SHP77 treated with DMSO at 0.1 percent for 48 hours (cell line): Measurements from ENCODE around the gene COMMD10.

ENCODE experiments used
- DNase-seq: peaks from one replicate; lab custom pipeline; 2025; lab: John Stamatoyannopoulos, UW

Gene COMMD10

DNA sequence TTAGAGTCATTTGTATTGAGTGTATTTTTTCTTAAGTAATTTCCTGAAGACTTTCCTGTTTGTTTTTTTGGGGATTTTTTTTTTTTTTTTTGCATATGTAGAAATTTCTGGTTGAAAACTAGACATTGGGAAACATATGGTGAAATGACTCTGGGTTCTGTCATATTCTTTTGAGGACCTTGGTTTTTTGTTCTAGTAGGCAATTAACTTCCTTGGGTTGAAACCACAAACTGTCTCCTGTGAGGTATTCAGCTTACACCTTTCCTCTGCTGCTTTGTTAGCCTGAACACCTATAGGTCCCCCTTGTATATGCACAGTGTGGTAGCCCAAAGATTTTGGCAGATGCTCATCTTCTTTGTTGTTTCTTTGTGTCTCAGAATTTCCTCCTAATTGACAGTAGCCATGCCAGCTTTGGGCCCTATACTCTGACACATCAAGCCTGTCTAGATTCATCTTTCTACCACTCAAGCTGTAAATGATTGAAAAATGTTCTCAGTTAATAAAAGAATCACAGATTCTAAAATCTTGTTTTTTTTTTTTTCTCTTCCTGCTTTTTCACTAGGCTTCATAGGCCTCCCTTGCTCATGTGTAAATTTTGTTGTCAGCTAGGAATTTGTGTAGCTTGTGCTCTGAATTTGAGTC is 140.6 kb downstream of the COMMD10 start:
- DNase-seq: no peak

DNA sequence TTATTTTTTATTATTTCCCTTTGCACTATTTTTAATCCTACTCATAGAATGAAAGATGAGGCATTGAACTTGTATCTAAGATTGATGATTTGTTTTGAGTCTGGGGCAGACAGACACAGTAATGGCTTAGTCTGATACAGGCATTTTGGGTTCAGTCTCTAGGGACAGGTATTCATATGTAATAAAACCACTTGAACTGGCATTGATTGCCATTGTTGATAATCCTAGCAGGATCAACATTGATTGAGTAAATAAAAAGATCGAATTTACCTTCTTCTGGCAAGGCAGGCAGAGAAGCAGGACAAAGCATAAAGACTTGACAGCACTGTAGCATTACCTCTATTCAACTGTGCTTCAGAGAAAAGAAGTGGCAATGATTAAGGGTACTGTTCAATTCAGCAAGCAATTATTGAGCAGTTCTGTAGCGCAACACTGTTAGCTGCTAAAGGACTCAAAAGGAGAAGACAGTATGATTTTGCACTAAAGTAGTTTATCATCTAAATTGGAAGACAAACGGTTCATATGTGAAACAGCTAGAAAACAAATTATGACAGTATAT is 144.4 kb downstream of the COMMD10 start:
- DNase-seq: no peak

DNA sequence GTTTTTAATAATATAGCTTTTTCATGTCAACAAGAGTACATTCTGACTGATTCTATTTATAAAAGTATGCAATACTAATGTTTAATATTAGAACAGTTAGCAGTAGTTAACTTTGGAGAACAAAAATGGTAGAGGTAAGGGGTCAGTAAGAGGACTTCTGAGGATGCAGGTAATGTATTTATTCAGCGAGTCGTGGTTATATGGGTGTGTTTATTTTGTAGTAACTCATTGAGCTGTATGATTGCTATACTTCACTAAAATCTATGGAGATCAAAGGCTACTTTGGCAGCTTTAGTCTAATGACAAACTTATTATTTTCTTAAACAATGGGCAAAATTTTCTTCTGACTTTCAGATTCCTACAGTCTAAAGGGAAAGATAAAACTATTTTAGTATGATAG is 146.5 kb downstream of the COMMD10 start:
- DNase-seq: no peak

DNA sequence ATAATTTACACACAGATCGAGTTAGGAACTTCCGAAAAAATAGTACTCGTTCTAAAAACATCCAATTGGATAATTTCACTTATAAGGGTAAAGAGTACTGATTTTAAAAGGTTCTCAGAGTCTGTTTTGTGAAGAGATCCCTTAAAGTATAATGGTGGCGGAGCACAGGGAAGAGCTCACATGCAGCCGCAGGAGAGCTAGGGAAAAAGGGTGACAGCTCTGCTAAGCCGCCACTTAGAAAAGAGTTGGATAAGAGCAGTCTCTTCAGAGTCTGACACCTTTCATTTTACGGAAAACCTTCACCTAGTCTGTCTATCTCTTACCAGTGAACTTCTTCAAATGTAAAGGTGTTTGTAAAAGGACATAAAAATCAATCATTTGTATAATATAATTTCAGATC is 149.9 kb downstream of the COMMD10 start:
- no peak for DNase-seq

DNA sequence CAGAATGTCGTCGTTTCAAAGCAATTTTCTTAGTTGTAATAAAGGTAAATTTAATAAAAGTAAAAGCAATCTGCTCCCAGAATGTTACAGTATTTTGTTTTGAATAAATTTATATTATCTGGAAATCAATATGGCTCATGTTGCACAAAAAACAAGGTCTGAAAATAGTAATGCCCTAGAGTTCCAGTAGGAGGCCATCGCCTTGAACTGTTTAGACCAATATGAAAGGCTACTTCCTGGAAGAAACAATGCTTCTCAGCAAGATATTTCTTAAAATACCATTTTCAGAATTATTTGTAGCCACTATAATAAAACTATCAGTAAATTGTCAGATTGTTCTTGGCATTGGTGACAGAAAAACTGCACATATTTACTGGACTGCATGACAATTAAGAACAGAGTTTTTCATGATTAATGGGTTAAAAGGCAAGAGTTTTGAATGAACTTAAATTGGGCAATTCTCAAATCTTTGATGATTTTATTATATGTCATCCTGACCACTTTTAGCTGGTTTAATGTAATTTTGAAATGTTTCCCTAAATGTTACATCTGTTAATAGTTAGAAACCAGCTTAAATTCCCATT is 153.2 kb downstream of the COMMD10 start:
- no peak for DNase-seq

DNA sequence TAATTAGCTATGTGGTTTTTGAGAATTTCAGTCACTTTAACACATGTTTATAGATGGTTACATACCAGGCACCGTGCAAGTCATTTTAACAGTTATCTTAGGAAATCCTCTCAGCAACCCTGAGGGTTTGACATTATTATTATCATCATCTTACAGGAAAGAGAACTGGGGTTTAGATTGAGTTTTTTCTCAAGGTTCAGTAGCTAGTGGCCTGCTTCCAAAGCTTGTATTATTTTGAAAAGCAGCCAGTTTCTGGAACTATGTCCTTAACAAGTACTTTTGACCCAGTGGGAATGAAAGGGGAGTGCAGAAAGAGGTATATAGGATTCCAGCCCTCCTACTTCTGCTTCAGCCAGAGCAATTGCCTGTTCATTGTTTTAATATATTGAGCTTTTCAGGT is 157.5 kb downstream of the COMMD10 start:
- DNase-seq: no peak

DNA sequence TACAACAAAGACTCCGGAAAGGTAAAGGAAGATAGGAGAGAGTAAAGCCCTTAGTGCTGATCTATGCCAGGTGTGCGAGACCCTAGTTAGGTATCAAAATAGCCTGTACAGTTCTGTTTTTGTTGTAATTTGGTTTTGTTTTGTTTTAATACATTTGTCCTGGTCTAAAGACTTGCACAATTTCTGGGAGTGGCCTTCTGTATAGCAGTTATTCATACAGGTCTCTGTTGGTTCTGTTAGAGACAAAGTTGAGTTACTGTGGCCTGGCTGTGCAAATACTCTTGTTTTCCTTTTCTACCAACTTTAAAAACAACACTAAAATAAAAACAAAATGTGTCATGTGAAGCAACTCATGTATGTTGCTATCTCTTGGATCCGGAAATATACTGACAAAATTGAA is 163.6 kb downstream of the COMMD10 start:
- no peak for DNase-seq

DNA sequence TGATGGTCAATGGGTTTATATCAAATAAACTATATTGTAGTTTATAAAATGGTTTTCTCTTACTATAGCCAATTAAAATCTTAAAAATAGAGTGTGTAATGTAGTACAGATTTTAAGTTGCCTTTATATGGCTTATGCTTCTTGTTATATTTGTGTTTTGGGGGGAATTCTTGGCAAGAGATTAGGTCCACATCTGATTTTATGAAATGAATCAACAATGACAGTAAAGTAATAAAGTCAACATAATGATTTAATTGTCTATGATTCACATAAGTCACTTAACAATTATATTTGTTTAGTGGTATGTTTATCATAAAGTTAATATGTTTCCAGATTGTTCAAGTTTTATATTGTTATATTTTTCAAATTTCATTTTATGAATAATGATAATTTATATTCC is 164.8 kb downstream of the COMMD10 start:
- no peak for DNase-seq

DNA sequence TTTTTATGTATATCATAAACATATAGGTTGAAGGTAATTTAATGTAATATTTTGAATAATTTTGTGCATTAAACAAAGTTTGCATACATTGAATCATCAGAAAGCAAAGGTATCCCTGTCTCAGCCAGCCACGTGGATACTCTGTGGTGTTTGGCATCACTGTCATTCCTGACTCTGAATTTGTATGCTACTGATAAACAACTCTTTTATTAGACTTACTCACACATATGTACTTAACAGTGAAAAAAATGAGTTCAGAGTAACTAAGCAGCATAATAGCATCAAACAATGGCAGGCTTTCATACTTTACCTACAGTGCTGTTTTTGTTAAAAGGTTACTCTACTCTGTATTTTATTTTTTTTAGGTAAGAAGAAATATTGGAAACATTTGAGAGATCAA is 171.9 kb downstream of the COMMD10 start:
- DNase-seq: no peak

DNA sequence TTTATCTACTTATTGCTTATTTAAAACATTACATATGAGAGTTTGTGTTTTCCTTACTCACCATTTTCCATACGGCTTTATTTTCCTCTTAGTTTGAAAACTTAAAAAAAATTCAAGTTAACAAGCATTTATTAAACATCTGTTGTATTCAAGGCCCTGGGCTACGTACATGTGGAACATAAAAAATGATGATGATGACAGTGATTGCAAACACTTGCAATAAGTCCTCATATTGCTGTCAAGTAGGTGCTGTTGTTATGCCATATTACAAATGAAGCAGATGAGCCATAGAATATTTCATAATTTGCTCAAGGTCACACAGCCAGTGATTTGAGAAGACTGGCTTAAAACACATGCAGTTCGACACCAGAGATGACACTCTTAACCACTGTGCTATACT is 180.6 kb downstream of the COMMD10 start:
- DNase-seq: no peak

DNA sequence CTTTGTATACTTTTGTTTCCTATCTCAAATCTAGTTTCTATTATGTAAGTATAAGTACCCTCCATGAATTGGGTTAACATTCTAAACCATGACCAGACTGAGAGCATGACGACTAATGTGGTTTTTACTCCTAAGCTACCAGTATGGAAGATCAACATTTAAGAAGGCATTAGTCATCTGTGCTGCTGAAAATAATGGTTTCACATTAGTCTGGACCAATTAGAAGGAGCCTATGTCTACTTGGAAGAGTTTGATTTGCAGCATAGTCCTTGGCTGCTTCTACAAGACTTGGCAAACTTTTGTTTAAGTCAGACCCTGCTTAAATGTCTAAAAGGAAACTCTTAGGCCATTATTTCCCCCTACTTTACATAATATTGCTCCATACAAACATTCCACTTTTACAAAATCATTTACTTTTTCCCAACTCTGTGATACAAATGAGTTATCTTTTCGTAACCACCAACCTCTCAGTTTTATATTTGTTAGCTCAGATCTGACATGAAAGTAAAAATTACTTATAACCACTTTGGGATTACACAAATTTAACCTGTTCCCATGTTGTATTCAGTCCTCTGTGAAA is 186.7 kb downstream of the COMMD10 start:
- no peak for DNase-seq

DNA sequence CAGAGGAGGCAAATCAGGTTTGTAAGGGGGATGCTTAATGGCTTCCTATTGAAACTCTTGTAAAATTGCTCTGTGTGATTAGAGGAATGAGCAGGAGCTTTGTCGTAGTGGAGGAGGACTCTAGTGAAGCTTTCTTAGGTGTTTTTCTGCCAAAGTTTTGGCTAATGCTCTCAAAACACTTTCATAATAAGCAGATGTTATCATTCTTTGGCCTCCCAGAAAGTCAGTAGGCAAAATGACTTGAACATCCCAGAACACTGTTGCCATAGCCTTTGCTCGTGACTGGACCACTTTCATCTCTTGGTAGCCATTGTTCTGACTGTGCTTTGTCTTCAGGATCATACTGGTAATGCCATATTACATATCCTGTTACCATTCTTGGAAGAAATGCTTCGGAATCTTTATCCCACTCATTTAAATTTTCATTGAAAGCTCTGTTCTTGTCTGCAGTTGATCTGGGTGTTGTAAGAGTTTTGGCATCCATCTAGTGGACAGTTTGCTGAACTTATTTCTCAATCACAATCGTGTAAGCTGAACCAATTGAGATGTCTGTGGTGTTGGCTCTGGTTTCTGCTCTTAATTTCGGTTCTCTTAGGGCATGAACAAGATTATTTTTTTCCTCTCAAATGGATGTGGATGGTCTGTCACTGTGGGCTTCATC is 187.6 kb downstream of the COMMD10 start:
- no peak for DNase-seq

DNA sequence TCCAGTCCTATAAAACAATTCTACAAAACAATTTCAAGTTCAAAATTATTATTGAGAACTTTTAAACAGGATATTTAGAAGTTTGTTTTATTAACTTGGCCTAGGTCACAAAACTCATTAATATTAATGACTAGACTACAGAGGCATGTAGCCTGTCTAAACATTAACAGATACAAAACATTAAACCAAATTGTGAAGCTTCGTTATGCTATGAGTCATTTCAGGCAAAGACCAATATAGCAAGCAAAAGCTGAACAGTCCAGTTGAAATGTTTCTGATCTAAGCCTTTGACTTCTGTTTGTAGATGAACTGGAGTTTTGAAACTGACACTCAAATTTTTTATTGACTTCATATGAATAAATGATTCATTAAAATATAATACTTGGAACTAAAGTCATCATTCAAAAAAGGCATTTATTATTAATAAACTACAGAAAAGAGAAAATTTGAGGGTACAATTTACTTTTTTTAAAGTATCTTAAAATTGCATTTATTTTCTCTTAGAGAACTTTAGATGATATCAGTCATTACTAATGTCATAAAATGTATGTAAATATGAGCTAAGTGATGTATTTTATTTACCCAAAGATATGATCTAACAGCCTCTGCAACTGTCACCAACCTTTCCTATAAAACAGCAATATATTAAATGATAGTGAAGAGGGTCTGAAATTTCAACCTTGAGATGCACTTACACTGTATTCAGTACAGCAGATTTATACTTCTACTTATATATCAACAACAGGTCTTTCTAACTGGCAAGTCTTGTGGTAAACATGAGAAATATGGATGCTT is 188.8 kb downstream of the COMMD10 start:
- no peak for DNase-seq

DNA sequence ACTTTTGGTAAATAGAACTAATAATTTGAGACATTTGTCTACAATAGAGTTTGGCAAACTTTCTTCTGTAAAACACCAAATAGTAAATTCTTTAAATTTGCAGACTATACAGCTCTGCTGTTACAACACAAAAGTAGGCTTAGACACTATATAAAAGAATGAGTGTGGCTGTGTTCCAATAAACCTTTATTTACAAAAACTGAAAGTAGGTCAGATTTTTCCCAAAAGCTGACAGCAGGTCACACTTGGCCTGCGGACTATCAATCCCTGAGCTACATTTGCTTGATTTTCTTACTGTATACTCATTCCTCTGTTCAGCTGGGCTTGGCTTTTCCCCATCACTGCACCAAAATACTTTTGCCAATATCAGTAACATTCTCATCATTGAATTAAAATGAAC is 189.4 kb downstream of the COMMD10 start:
- DNase-seq: no peak

DNA sequence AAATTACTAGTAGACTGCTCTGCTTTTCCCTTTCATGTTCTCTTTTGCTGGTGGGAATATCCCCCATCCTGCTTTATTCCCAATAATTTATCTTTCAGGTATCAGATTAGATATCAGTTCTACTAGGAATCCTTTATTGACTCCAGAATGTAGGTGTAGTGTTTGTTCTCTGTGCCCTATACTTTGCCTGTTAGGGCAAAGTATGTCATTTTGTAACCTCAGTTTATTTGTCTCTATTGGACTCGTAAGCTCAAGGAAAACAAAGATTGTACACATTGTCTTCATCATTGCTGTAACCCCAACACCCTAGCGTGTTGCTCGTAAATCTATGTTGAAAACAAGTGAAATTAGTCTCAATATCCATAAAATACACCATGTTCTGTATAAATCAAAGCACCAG is 190.5 kb downstream of the COMMD10 start:
- DNase-seq: no peak

DNA sequence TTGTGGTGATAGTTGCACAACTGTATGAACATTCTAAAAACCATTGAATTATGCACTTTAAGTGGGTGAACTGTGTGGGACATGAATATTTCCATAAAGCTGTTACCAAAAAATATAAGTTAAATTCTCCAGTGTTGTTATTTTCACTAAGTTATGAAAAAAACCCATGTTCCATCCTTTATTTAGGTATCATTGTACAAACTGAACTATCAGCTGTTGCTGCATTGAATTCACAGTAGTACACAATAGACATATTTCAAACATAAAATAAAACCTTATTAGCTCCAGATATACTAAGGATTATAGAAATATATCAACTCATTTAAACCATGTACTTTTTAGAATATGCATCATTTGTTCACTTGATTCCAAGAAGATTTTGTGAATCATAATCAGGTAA is 192.1 kb downstream of the COMMD10 start:
- DNase-seq: no peak

DNA sequence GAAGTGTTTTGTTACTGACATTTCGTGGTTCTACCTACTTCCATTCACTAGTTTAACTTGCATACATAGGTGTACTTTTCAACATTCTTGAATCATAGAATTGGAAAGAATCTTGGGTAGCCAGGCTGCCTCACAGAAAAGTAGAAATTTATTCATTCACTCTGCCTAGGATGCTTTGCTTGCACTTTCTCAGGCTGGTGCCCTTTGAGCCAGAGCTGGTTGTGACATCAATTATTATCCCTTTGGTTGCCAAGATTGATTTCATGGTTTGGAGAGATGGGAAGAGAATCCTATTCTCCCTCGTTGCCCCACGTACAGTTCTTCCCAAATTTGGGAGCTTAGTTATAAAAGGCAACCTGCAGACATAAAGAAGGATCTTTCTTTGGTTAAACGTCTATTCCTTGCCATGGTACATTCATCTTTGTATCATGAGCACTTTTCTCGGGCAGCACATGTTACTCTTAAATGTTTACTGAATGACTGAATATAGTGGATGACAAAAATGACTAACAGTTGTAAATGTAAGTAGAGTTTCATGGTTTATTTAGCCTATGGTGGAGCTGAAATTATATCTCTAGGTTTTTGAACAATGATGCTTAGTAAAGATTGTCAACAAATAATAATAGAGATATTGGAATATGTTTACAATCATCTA is 195.5 kb downstream of the COMMD10 start:
- no peak for DNase-seq

DNA sequence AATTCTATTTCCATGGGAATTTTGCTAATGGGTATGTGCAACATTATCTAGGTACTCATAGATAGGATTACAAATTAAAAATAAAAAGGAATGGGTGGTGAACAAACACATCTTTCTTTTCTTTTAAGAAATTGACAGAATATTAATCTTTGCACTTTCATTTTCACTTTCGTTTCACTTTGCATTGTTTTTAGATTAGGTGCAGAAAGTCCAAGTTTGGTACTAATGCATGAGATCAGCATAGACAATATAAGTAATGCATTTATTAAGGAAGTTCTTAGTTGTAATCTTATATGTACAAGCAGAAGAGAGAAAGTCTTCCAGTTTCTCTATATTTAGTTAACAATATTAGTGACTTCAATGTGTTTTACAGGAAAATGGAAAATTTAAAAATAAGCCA is 196.5 kb downstream of the COMMD10 start:
- DNase-seq: no peak

DNA sequence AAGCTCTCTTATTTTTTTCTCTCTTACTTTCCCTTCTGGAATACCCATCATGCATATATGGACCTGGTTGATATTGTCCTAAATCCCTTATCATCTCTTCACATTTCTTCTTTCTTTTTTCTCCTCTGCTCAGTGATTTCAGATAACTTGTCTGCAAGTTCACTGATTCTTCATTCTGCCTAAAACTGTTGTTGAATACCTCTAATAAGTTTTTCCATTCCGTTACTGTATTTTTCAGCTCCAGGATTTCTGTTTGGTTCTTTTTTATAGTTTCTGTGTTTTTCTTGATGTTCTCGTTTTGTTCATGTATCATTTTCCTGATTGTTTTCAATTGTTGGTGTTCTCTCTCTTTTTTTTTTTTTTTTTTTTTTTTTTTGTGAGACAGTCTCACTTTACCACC is 203.7 kb downstream of the COMMD10 start:
- no peak for DNase-seq

DNA sequence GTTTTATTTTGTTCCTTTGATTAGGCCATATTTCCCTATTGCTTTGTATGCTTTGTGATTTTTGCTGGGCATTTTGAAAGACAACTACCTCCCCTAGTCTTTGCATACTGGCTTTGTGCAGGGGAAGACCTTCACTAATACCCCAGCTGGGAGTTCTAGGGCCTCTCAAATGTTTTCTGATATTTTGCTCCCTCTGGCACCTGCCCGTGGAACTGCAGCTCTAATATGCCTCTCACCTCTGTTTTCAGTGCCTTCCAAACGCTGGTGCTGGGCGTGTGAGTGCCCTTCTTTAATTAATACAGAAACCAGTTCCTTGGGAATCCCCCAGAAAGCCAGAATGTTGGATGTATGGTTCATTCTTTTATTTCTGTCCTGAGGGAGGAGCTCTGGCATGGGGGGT is 204.5 kb downstream of the COMMD10 start:
- no peak for DNase-seq

DNA sequence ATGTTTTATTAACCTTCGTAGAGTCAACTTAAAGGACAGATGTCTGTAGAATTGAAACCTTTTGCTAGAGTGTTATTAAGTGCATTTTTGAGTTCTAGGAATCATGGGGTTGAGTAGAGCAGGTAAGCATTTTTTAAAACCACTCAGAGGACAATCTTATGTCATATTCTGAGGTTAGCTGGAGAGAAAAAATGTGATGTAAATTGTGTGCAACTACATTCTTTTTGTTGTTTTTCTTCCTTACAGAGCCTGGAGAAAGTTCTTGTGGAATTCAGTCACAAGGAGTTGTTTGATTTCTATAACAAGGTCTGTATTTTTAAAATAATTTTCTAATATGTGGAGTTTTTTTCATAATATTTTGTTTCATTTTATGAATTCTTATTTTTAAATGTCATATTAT is 206.4 kb downstream of the COMMD10 start:
- no peak for DNase-seq

DNA sequence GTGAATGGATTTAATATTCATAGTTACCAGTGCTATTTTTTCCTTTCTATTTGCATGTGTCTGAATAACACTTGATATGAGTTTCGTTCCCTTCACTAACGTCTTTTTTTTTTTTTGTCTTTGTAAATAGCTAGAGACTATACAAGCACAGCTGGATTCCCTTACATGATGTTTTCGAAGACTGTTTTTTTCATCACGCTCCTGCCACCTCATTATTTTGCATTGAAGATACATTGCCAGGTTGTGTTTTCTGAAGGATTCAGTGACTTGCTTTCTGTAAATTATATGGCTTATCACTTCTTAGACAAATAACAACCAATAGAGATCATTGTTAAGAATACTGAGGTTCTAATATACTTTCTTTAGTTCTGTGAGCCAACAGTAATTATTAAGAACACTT is 207.5 kb downstream of the COMMD10 start:
- no peak for DNase-seq
